WTC11 (cell line): Measurements from ENCODE around the gene PYCR2.
"Not testable (repeated sequence)": the region's sequence is repeated elsewhere in the genome, so short reads cannot be mapped to it uniquely, and the experiment has no call there.

Source experiments
- CREB1 ChIP-seq: sonication (generic); formaldehyde crosslinking; IDR thresholded peaks from 2 replicates; pipeline ENCODE4 v1.8.0; 2023; ENCODE audit warnings: mild to moderate bottlenecking, missing genetic modification reagents
- CTCF ChIP-seq: fragments of 200-600 bp; IDR thresholded peaks from 2 replicates; pipeline ENCODE4 v1.8.0; 2022; ENCODE audit warnings: antibody characterized with exemption
- EMX1 ChIP-seq: fragments of 250-450 bp; sonication (Bioruptor Pico); IDR thresholded peaks from 2 replicates; pipeline ENCODE4 v1.8.0; 2021; ENCODE audit warnings: mild to moderate bottlenecking
- ZNF232 ChIP-seq: sonication (generic); formaldehyde crosslinking; IDR thresholded peaks from 2 replicates; pipeline ENCODE4 v1.8.0; 2022; ENCODE audit warnings: mild to moderate bottlenecking, missing genetic modification reagents
- TF ChIP-seq, protein P1 (sequence below): sonication (generic); formaldehyde crosslinking; IDR thresholded peaks from 2 replicates; pipeline ENCODE4 v1.8.0; 2022; ENCODE audit warnings: mild to moderate bottlenecking, missing genetic modification reagents

DNA sequence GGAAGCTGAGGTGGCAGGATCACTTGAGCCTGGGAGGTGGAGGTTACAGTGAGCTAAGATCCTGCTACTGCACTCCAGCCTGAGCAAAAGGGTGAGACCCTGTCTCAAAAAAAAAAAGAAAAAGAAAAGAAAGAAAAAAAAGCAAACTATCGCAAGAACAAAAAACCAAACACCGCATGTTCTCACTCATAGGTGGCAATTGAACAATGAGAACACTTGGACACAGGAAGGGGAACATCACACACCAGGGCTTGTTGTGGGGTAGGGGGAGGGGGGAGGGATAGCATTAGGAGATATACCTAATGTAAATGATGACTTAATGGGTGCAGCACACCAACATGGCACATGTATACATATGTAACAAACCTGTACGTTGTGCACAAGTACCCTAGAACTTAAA is 5.4 kb upstream of the PYCR2 start:
- TF ChIP-seq ZNF232; CTCF; EMX1 (CRISPR knock-in tag); CREB1: not testable (repeated sequence)
- TF ChIP-seq, protein P1, sequence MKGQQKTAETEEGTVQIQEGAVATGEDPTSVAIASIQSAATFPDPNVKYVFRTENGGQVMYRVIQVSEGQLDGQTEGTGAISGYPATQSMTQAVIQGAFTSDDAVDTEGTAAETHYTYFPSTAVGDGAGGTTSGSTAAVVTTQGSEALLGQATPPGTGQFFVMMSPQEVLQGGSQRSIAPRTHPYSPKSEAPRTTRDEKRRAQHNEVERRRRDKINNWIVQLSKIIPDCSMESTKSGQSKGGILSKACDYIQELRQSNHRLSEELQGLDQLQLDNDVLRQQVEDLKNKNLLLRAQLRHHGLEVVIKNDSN (CRISPR knock-in tag): not testable (repeated sequence)
